ENCODE measurements around the gene ALDOC.

ALDOC gene

DNA sequence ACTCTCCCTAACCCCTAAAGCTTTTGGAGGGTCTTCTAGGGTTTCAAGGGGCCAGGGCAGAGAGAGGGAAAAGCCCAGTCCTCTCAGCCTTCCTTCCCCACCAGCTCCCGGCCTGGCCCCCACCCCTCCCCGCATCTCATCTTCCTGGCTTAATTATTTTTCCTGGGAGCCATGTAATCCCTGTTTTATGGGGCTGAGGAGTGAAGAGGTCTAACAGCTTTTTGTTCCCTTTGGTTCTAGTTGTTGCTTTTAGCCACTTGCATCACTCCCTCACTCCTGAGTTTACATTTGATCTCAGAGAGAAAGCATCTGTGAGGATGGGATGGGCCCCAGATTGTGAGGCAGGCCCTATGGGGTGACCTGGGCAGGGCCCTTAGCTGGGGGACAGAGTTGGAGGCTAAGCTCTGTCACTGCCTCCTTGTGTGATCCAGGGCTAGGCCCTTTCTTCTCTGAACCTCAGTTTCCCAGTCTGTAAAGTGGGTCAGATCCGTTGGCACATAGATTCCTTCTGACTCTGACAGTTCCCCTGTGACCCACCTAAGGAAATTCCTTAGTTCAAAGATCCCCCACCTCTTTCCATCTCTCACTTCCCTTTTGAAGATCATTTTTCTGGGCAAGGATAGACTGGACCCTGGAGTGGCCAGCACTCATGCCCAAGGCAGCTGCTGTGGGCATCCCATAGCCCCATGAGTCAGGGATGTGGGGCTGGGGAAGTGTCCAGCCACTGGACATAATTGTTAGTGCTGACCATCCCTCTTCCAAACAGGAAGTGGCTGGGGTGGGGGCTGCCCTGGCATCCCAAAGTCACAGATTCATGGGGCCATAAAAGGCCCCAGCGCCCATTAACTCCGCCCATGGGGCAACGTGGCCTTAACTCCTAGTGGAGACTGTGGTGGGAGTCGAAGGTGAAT lies 44.4 kb downstream of the ALDOC start:
- DNase-seq (ENCODE audit: low read depth), result no peak

DNA sequence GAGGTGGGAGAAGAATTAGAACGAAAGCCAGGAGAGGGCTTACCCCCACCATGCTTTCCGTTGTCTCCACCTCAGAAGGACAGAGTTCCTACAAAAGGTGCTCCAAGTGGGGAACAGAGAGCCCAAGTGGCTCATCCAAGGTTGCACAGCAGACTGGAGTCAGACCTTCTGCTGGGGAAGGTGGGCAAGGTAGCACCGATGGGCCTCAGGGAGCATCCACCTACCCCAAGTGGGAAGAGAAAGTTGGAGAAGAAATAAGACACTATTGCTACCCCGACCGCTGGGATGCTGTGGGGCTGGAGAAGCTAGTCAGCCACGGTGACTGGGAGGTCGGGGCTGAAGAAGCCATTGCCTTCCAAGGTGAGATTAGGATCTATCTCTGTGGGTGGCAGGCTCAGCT lies 45.8 kb downstream of the ALDOC start:
- DNase-seq (ENCODE audit: low read depth), result no peak

DNA sequence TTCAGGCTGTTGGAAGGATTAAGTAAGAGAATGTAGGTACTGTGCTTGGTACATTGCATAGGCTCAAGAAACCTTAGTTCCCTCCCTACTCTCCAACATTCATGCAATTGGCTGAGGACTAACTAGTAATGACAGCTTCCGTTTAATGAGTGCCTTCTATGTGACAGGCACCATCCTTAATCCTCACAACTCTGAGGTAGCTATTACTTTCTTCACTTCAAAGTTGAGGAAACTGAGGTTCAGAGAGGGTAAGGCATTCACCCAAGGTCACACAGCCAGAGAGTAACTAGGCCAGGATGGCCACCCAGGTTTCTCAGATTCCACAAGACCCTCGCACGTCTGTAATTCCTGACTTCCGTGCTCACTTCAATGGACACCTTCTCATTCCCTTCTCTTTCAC lies 46.4 kb downstream of the ALDOC start:
- no peak for DNase-seq (ENCODE audit: low read depth)

DNA sequence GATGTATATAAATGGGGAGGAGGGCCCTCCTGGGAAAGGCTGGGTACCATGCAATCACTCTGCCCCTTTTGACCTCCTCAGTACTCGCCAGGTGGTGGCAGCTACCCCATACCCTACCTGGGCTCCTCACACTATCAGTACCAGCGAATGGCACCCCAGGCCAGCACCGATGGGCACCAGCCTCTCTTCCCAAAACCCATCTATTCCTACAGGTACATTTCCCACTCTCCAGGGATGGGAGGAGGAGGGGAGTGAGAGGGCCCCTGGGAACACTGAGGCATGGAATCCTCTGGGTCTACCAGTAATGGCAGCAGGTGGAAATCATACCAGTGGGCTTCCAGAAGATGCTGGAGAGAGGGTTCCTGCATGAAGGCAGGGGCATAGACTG lies 47.7 kb downstream of the ALDOC start:
- DNase-seq (ENCODE audit: low read depth), result no peak

DNA sequence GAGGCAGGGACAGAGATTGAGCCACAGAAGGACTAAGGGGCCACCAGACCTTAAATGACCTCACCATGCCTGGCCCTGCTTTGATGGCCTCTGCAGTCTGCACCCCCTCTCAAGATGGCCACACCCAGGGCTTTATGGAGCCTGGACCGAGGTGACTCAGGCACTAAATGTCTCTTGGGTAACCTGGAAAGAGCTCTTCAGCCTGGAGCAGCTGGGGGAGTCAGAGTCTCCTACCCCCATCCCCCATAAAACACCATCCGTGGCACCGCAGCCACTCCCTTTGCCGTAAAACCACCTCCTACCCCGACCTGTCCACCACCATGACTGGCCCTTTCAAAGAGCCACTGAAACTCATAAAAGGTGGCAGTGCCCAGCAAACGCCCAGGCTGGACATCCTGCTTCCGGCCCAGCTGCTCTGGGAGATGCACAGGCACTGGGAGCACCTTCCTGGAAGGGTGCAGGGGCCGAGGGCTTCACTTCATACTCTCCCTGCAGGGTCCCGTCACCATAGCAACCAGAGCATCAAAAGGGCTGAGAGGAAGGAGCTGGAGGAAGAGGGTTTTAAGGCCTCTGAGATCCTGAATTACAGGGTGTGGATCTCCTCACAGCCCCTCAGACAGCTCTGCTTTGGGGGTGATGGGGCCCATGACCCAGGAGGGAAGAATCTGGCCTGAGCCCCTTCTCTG lies 48.2 kb downstream of the ALDOC start:
- DNase-seq (ENCODE audit: low read depth), result no peak

DNA sequence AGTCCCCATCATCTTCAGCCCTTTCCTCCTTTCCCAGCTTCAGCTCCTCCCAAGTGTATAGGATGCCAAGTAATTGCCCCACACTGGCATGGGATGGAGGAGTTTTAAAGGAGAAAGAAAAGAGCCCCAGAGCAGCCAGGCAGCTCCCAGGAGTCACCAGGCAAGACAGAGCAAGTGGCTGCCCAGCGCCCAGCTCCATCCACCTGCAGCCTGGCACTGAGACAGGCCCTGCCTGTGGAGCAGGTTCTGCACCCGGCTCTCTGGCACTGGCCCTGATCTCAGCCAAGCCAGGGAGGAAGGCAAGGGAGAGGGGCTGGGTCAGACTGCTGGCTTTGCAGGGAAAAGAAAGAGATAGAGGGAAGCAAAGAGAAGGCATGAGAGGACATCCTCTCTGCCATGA lies 48.8 kb downstream of the ALDOC start:
- no peak for DNase-seq (ENCODE audit: low read depth)

DNA sequence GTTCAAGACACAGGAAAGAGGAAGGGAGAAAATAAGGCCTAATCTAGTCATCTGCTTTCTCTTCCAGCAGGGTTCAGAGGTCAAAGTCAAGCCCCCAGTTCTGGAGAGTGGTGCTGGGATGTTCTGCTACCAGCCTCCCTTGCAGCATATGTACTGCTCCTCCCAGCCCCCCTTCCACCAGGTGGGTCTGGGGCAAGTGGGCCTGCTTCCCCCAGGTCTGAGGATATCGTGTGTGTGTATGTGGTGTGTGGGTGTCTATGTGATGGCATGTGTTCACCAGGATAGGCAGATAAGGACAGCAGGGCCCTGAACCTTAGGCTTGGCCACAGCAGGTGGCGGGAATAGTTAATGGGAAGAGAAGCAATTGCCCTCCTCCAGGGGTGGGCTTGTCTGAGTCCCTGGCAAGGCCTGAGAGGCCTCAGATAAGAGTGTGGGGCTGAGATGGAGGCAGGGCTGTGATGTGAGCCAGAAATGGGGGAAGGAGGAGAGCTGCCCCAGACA lies 49.5 kb downstream of the ALDOC start:
- no peak for DNase-seq (ENCODE audit: low read depth)

DNA sequence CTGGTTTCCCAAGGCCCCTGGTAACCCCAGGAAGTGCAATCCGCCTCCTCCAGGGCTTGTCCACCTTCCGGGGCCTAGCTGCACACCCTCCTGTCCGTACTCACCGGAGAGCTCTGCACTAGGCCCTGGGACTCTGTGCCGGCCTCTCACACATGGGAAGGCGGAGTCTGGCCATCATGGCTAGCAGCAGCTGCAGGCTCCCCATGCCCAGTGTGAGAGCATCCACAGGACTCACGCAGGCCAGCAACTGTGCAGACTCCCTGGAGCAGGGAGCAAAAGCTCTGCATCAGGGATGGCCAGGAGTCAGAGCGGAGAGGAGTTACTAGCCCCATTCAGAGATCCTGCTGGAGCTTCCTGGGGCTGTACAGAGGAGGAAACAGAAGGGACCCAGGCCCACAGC lies 50.3 kb downstream of the ALDOC start:
- no peak for DNase-seq (ENCODE audit: low read depth)

DNA sequence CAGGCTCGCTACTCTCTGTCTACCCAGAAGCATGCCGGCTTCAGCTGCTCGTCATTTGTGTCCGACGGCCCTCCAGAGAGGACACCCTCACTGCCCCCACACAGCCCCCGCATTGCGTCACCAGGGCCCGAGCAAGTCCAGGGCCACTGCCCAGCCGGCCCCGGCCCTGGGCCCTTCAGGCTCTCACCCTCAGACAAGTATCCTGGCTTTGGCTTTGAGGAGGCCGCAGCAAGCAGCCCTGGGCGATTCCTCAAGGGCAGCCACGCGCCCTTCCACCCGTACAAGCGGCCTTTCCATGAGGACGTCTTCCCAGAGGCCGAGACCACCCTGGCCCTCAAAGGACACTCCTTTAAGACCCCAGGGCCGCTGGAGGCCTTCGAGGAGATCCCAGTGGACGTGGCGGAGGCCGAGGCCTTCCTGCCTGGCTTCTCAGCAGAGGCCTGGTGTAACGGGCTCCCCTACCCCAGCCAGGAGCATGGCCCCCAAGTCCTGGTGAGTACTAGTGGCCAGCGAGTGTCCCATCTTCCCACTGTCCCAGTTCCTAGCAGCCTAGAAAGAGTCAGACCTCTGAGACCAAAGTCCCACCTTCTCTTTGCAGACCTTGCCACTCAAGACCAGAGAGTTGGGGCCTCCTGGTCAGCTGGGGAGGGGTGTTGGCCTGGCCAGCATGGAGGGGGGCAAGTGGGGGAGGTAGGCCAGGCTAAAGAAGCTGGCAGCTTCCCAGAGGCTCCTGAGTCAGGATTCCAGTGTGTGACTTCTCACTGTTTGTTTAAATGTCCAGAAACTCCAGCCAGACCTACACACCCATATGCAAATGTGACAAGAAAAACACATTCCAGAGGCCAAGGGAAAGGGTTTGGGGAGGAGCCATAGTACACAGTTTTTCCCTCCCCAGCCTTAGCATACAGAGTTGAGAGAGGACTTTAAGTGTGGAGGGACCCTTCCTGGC lies 51.9 kb downstream of the ALDOC start:
- no peak for DNase-seq (ENCODE audit: low read depth)

DNA sequence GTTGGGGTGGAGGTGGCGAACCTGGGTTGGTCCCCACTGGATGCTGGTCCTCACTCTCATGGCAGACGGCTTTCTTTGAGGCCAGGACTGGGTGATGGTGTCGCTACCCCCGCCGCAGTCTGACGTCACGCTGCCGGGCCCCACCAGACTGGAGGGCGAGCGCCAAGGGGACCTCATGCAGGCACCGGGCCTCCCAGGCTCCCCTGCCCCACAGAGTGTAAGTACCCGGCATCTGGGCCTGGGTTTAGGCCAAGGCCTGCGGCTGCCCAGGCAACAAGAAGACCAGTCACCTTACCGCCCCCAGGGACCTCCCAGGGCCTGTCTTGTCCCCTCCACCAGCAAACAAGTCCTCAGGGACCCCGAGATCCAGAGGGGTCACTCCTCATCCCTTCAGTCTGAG lies 52.8 kb downstream of the ALDOC start:
- no peak for DNase-seq (ENCODE audit: low read depth)

DNA sequence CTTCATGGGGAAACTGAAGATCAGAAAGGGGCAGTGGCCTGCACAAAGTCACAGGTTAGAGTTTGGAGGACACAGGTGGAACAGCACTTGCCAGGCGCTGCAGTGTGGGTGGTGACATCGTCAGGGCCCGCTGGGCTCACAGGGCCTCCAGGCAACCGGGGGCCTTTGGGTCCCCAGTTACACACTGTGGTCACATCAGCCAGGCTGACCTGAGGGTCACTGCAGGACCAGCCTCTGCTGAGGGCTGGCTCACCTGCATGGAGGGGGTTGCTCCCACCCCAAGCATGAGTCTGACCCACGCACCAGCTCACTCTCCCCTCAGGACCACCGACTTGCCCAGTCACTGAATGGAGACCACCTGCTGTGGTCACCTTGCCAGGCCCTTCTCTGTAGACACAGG lies 53.5 kb downstream of the ALDOC start:
- DNase-seq (ENCODE audit: low read depth), result no peak
